ENCODE data around the gene DET1. TPM values are rescaled to one million over a fixed set of nuclear protein-coding genes. Genes with fewer than 3 reads are reported as not detected.

Gene DET1
- total RNA-seq, 1 experiment from 2014 or later: 6.6 TPM

DNA sequence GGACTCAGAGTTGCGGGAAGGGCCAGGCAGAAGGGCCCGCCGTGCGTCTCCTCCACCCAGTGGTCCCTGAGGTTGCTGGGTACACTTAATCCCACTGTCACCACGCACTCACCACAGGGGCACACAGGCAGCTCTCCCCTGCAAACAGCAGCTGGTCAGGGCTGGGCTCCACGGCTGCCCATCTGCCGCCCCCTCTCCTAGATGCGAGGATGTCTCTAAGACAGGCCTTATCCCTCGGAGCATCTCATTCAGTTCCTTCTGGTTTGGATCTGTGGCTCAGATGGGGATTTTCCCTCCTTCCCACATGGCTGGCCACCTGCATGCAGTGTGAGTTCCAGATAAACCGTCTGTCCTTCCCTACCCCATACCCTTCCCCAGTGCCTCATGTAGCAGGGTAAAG is 52.6 kb downstream of the DET1 start:
- H3K9me3 ChIP-seq (ENCODE audit: control insufficient read depth, low read depth, low read length): no peaks in the 10 kb centered on the region
- no CpG with 5 or more reads among the region's 10 CpGs for WGBS (ENCODE audit: extremely low coverage, insufficient read length, low lambda C conversion rate)

More for the DNA sequence above, 52.6 kb downstream of the DET1 start:
- H3K27me3 ChIP-seq (ENCODE audit: insufficient read depth, low read length): no peaks in the 10 kb centered on the region
- H2BK20ac ChIP-seq (ENCODE audit: low read depth, low read length, poor library complexity, severe bottlenecking): no peak overlapping the region
- H3K27ac ChIP-seq (ENCODE audit: insufficient read length, low read depth, low read length): no peak overlapping the region
- no peak overlapping the region for H2BK15ac ChIP-seq (ENCODE audit: low read depth, low read length)
- H3K9me3 Mint-ChIP-seq: no peaks in the 10 kb centered on the region
- no peaks in the 10 kb centered on the region for H3K4me1 ChIP-seq (ENCODE audit: insufficient read depth, low read length)
- no peak overlapping the region for H4K8ac ChIP-seq (replicated peaks; ENCODE audit: insufficient read length, low read depth, low read length)
- H3K36me3 Mint-ChIP-seq (ENCODE audit: insufficient read depth in 1 of 3, low read depth in 3 of 3): no peaks in the 10 kb centered on the region
- H3K27ac Mint-ChIP-seq: no peak overlapping the region
- H3K23me2 ChIP-seq (ENCODE audit: insufficient read length, low read depth, low read length, poor library complexity, severe bottlenecking): no peaks in the 10 kb centered on the region
- H3T11ph ChIP-seq (ENCODE audit: low read length): no peak overlapping the region
- H4K91ac ChIP-seq (ENCODE audit: insufficient read length, low read depth, low read length): no peak overlapping the region
- H4K5ac ChIP-seq (ENCODE audit: insufficient read length, low read depth, low read length): no peak overlapping the region
- no peak overlapping the region for H3K9ac ChIP-seq (ENCODE audit: extremely low read depth, insufficient read length, low read length)
- no peak overlapping the region for H3K14ac ChIP-seq (ENCODE audit: insufficient read depth, low read length)
- H2AK5ac ChIP-seq (ENCODE audit: insufficient read length, low read length): no peak overlapping the region
- H3K79me1 ChIP-seq (ENCODE audit: insufficient read depth, low read depth, low read length, poor library complexity, severe bottlenecking): no peaks in the 10 kb centered on the region
- H3K18ac ChIP-seq (ENCODE audit: insufficient read length, low read depth, low read length): no peak overlapping the region
- no peak overlapping the region for H2BK120ac ChIP-seq (ENCODE audit: low read depth, low read length, poor library complexity, severe bottlenecking)
- H2AFZ ChIP-seq (ENCODE audit: low read length): no peak overlapping the region
- H3K56ac ChIP-seq (ENCODE audit: insufficient read length, low read depth, low read length): no peak overlapping the region
- no peaks in the 10 kb centered on the region for H3K79me2 ChIP-seq (ENCODE audit: insufficient read depth, low read length)
- no peak overlapping the region for H2BK12ac ChIP-seq (ENCODE audit: insufficient read length, low read depth, low read length)
- peaks cover 16 to 20% of the 10 kb centered on the region in 2 experiments for H3K4me1 Mint-ChIP-seq
- peaks cover 4% of the 10 kb centered on the region; the same call in 1 of the 2 replicates for H3K27me3 Mint-ChIP-seq (ENCODE audit: low read depth)
- TF ChIP-seq, protein P1, sequence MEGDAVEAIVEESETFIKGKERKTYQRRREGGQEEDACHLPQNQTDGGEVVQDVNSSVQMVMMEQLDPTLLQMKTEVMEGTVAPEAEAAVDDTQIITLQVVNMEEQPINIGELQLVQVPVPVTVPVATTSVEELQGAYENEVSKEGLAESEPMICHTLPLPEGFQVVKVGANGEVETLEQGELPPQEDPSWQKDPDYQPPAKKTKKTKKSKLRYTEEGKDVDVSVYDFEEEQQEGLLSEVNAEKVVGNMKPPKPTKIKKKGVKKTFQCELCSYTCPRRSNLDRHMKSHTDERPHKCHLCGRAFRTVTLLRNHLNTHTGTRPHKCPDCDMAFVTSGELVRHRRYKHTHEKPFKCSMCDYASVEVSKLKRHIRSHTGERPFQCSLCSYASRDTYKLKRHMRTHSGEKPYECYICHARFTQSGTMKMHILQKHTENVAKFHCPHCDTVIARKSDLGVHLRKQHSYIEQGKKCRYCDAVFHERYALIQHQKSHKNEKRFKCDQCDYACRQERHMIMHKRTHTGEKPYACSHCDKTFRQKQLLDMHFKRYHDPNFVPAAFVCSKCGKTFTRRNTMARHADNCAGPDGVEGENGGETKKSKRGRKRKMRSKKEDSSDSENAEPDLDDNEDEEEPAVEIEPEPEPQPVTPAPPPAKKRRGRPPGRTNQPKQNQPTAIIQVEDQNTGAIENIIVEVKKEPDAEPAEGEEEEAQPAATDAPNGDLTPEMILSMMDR (conservative IDR thresholded peaks at IDR 0.05): no peak
- H3K4me2 ChIP-seq (ENCODE audit: insufficient read depth, insufficient read length, low read length): no peak overlapping the region
- H3K23ac ChIP-seq (ENCODE audit: insufficient read length, low read depth, low read length): no peak overlapping the region
- no peak overlapping the region for H3K4me3 Mint-ChIP-seq
- no peak overlapping the region for H2BK5ac ChIP-seq (ENCODE audit: insufficient read length, low read length)
- no peak overlapping the region for H3K4ac ChIP-seq (ENCODE audit: low read depth, low read length)
- DNase-seq: no peak
- no peaks in the 10 kb centered on the region for H4K20me1 ChIP-seq (ENCODE audit: control insufficient read depth, insufficient read depth, insufficient read length)

Data from H9 (cell line).